CD4-positive, alpha-beta T cell treated with Interleukin-2 at 100 ng/mL for 4 hours (primary cell): ENCODE data around the gene APP.
"Not testable (repeated sequence)": the region's sequence is repeated elsewhere in the genome, so short reads cannot be mapped to it uniquely, and the experiment has no call there.

Experiments
- DNase-seq: peaks from one replicate; pipeline ENCODE4 v3.0.0-alpha.2; 2020; ENCODE audit warnings: low spot score

Gene APP

GRCh38 chr21:26164311-26164710 is 6.3 kb downstream of the APP start:
- DNase-seq = no peak

- no peak for DNase-seq
Measured at GRCh38 chr21:26162081-26162480, 8.5 kb downstream of the APP start.

- no peak for DNase-seq
Measured at GRCh38 chr21:26159869-26160268, 10.7 kb downstream of the APP start.

- no peak for DNase-seq
Measured at GRCh38 chr21:26157801-26158200, 12.8 kb downstream of the APP start.

GRCh38 chr21:26154753-26155152 is 15.8 kb downstream of the APP start:
- no peak for DNase-seq

GRCh38 chr21:26153758-26154157 is 16.8 kb downstream of the APP start:
- no peak for DNase-seq

GRCh38 chr21:26148840-26149354 is 21.7 kb downstream of the APP start:
- DNase-seq = no peak

GRCh38 chr21:26148071-26148839 is 22.3 kb downstream of the APP start:
- no peak for DNase-seq

- DNase-seq = no peak
Measured at GRCh38 chr21:26147535-26147934, 23.0 kb downstream of the APP start.

- DNase-seq = no peak
Measured at GRCh38 chr21:26146681-26147080, 23.9 kb downstream of the APP start.

- no peak for DNase-seq
Measured at GRCh38 chr21:26144031-26144430, 26.5 kb downstream of the APP start.

- no peak for DNase-seq
Measured at GRCh38 chr21:26142363-26142762, 28.2 kb downstream of the APP start.

GRCh38 chr21:26140926-26141325 is 29.6 kb downstream of the APP start:
- no peak for DNase-seq

- DNase-seq = no peak
Measured at GRCh38 chr21:26140164-26140579, 30.4 kb downstream of the APP start.

GRCh38 chr21:26138615-26139257 is 31.8 kb downstream of the APP start:
- DNase-seq = no peak

GRCh38 chr21:26137379-26138060 is 33.0 kb downstream of the APP start:
- no peak for DNase-seq

- no peak for DNase-seq
Measured at GRCh38 chr21:26136671-26137070, 33.9 kb downstream of the APP start.

GRCh38 chr21:26135520-26135919 is 35.0 kb downstream of the APP start:
- DNase-seq = no peak

GRCh38 chr21:26131554-26131953 is 39.0 kb downstream of the APP start:
- DNase-seq = no peak

GRCh38 chr21:26131053-26131452 is 39.5 kb downstream of the APP start:
- not testable (repeated sequence) for DNase-seq

- no peak for DNase-seq
Measured at GRCh38 chr21:26130249-26130881, 40.2 kb downstream of the APP start.

GRCh38 chr21:26127918-26128317 is 42.7 kb downstream of the APP start:
- no peak for DNase-seq
